KMS-11 (cell line): ENCODE results near the gene AIRE.
"Not testable (repeated sequence)": the region's sequence is repeated elsewhere in the genome, so short reads cannot be mapped to it uniquely, and the experiment has no call there.

Experiments
- H2AFZ ChIP-seq: fragments of 200-600 bp; sonication (generic); 2 replicates; pipeline ENCODE4 v1.6.1; 2016; ENCODE audit warnings: antibody characterized with exemption, mixed run types, low read depth
- H3K27ac ChIP-seq: fragments of 200-600 bp; sonication (generic); 2 replicates; pipeline ENCODE4 v1.6.1; 2016; ENCODE audit warnings: mild to moderate bottlenecking, mixed run types
- H3K27me3 ChIP-seq: fragments of 200-600 bp; sonication (generic); 2 replicates; pipeline ENCODE4 v1.6.1; 2017; ENCODE audit warnings: mild to moderate bottlenecking, low read depth, mixed run types, moderate library complexity; ENCODE audit not compliant: insufficient read depth
- H3K36me3 ChIP-seq: fragments of 200-600 bp; sonication (generic); 2 replicates; pipeline ENCODE4 v1.6.1; 2017; ENCODE audit warnings: mild to moderate bottlenecking, mixed run types; ENCODE audit not compliant: insufficient read depth
- H3K4me1 ChIP-seq: fragments of 200-600 bp; sonication (generic); 2 replicates; pipeline ENCODE4 v1.6.1; 2016; ENCODE audit warnings: mild to moderate bottlenecking, low read depth, mixed run types; ENCODE audit not compliant: poor library complexity, severe bottlenecking
- H3K4me2 ChIP-seq: fragments of 200-600 bp; sonication (generic); 2 replicates; pipeline ENCODE4 v1.7.0; 2016; ENCODE audit warnings: mild to moderate bottlenecking, mixed run types
- H3K4me3 ChIP-seq: fragments of 200-600 bp; sonication (generic); IDR thresholded peaks from 2 replicates; pipeline ENCODE4 v1.6.1; 2017; ENCODE audit warnings: low read depth, low read length, mixed read lengths; ENCODE audit not compliant: insufficient read depth
- H3K79me2 ChIP-seq: fragments of 200-600 bp; sonication (generic); 2 replicates; pipeline ENCODE4 v1.6.1; 2016; ENCODE audit warnings: low read depth, mixed run types; ENCODE audit not compliant: insufficient read depth
- H3K9ac ChIP-seq: fragments of 200-600 bp; sonication (generic); 2 replicates; pipeline ENCODE4 v1.6.1; 2016; ENCODE audit warnings: mild to moderate bottlenecking, mixed run types
- H4K20me1 ChIP-seq: fragments of 200-600 bp; sonication (generic); 2 replicates; pipeline ENCODE4 v1.6.1; 2016; ENCODE audit warnings: mild to moderate bottlenecking, mixed run types; ENCODE audit not compliant: insufficient read depth
- CTCF ChIP-seq: fragments of 200-600 bp; sonication (generic); conservative IDR thresholded peaks from 2 replicates; pipeline ENCODE4 v1.6.1; 2017; ENCODE audit warnings: low read depth, mild to moderate bottlenecking, antibody characterized with exemption, low read length, moderate library complexity, mixed read lengths

AIRE gene

GRCh38 chr21:44342981-44343380, 57.3 kb downstream of the AIRE start:
- H3K4me3 ChIP-seq, result not testable (repeated sequence)

GRCh38 chr21:44344541-44345183, 59.0 kb downstream of the AIRE start:
- H3K4me3 ChIP-seq, result no peak overlapping the region
- no peak overlapping the region for H3K4me2 ChIP-seq
- peaks cover 9% of the 10 kb centered on the region for H3K4me1 ChIP-seq
- no peaks in the 10 kb centered on the region for H3K79me2 ChIP-seq
- TF ChIP-seq CTCF, result no peak
- no peak overlapping the region for H2AFZ ChIP-seq
- no peak overlapping the region for H3K9ac ChIP-seq
- H3K27me3 ChIP-seq, result peaks cover 65% of the 10 kb centered on the region; the same call in 1 of the 2 replicates
- H4K20me1 ChIP-seq, result no peaks in the 10 kb centered on the region
- no peaks in the 10 kb centered on the region for H3K36me3 ChIP-seq
- no peak overlapping the region for H3K27ac ChIP-seq

More at GRCh38 chr21:44342981-44343380, 57.3 kb downstream of the AIRE start:
- not testable (repeated sequence) for H3K4me2 ChIP-seq, H3K36me3 ChIP-seq, H3K79me2 ChIP-seq, H3K27ac ChIP-seq, H2AFZ ChIP-seq, H4K20me1 ChIP-seq, H3K9ac ChIP-seq
- peaks cover 14% of the 10 kb centered on the region for H3K4me1 ChIP-seq
- H3K27me3 ChIP-seq, result peaks cover 54% of the 10 kb centered on the region; the same call in 1 of the 2 replicates

GRCh38 chr21:44345495-44345894, 59.8 kb downstream of the AIRE start:
- TF ChIP-seq CTCF, result no peak
- no peak overlapping the region for H3K27ac ChIP-seq
- no peaks in the 10 kb centered on the region for H4K20me1 ChIP-seq
- H3K79me2 ChIP-seq, result no peaks in the 10 kb centered on the region
- no peak overlapping the region for H3K9ac ChIP-seq
- H3K4me2 ChIP-seq, result no peak overlapping the region
- peaks cover 2% of the 10 kb centered on the region for H3K4me1 ChIP-seq
- peaks cover 65% of the 10 kb centered on the region; the same call in 1 of the 2 replicates for H3K27me3 ChIP-seq
- no peak overlapping the region for H2AFZ ChIP-seq
- no peak overlapping the region for H3K4me3 ChIP-seq
- H3K36me3 ChIP-seq, result no peaks in the 10 kb centered on the region

- no peak overlapping the region for H3K4me2 ChIP-seq
- H3K36me3 ChIP-seq, result no peaks in the 10 kb centered on the region
- no peak overlapping the region for H3K9ac ChIP-seq
- H3K27me3 ChIP-seq, result peaks cover 75% of the 10 kb centered on the region
- H4K20me1 ChIP-seq, result no peaks in the 10 kb centered on the region
- H3K4me3 ChIP-seq, result no peak overlapping the region
- H3K79me2 ChIP-seq, result no peaks in the 10 kb centered on the region
- H3K4me1 ChIP-seq, result no peaks in the 10 kb centered on the region
- H2AFZ ChIP-seq, result no peak overlapping the region
- no peak overlapping the region for H3K27ac ChIP-seq
- TF ChIP-seq CTCF, result no peak
Measured at GRCh38 chr21:44347911-44348451, 62.3 kb downstream of the AIRE start.
